ENCODE measurements around the gene ZSWIM9. TPM values are rescaled to one million over a fixed set of nuclear protein-coding genes. Genes with fewer than 3 reads are reported as not detected.

Gene ZSWIM9
- total and polyA plus RNA-seq, 2 donors (not counting 3 experiments of a cell fraction or from before 2014, with no cell fraction given), result 1.0 to 8.6 TPM

- Histone ChIP-seq H3K27me3 (ENCODE audit: control insufficient read depth in 2 of 2, insufficient read depth in 2 of 2, low read length in 2 of 2) (no peaks in the 10 kb centered on the region), H3K4me2 (ENCODE audit: insufficient read depth, low read length) (no peak overlapping the region), H3K9ac (replicated peaks; ENCODE audit: extremely low read depth, insufficient read depth, low read length) (no peak overlapping the region), H3K9me3 (replicated peaks; ENCODE audit: control insufficient read depth, insufficient read depth, low read length) (no peaks in the 10 kb centered on the region), H3K27ac (ENCODE audit: insufficient read depth, low read depth, low read length) (no peak overlapping the region), H3K4me3 (replicated peaks in 1 of 3; ENCODE audit: insufficient read depth in 1 of 3, low read depth in 1 of 3, low read length in 3 of 3) (no peak overlapping the region), H3K79me2 (ENCODE audit: control insufficient read depth, insufficient read depth, low read length) (peaks cover 4% of the 10 kb centered on the region), H2AFZ (ENCODE audit: low read depth, low read length) (no peak overlapping the region), H3K4me1 (ENCODE audit: control insufficient read depth, extremely low read depth, insufficient read depth, low read length) (peaks cover 30% of the 10 kb centered on the region), H3K9me1 (replicated peaks; ENCODE audit: control insufficient read depth, extremely low read depth, insufficient read depth, low read length) (no peaks in the 10 kb centered on the region), H4K20me1 (replicated peaks; ENCODE audit: control insufficient read depth, extremely low read depth, insufficient read depth, low read length) (no peaks in the 10 kb centered on the region), H3K36me3 (ENCODE audit: control insufficient read depth in 2 of 2, extremely low read depth in 1 of 2, insufficient read depth in 2 of 2, low read length in 2 of 2) (peaks cover 23 to 31% of the 10 kb centered on the region in 2 experiments)
- ChIA-PET CTCF (no interaction called here), POLR2A (no interaction called here)
- TF ChIP-seq CTCF (IDR thresholded peaks at IDR 0.05; ENCODE audit: extremely low read depth in 1 of 2, insufficient read depth in 1 of 2, low read depth in 1 of 2, low read length in 2 of 2) (no peak), FOS (IDR thresholded peaks at IDR 0.05; ENCODE audit: borderline replicate concordance, insufficient read depth, low read length) (no peak), JUN (IDR thresholded peaks at IDR 0.05; ENCODE audit: borderline replicate concordance, insufficient read depth, insufficient read length, low read depth) (no peak), GATA2 (IDR thresholded peaks at IDR 0.05; ENCODE audit: insufficient read depth, insufficient read length, low read depth, low read length) (no peak), MAX (IDR thresholded peaks at IDR 0.05; ENCODE audit: insufficient read depth, insufficient read length) (no peak), MYC (IDR thresholded peaks at IDR 0.05; ENCODE audit: low read depth, low read length) (no peak), POLR2AphosphoS5 (IDR thresholded peaks at IDR 0.05; ENCODE audit: insufficient read depth, low read depth, low read length) (no peak), EZH2 (IDR thresholded peaks at IDR 0.05; ENCODE audit: borderline replicate concordance, low read depth, low read length, severe bottlenecking) (no peak), POLR2A (IDR thresholded peaks at IDR 0.05; ENCODE audit: low read depth, low read length) (no peak)
- no peak for FAIRE-seq
- no TSS peak for BruUV-seq (replicated peaks)
- no peak for DNase-seq (ENCODE audit: low read depth, low spot score)
- intact Hi-C loops (cut with micrococcal nuclease), result no loop called here
- dilution Hi-C loops (cut with MboI; ENCODE audit: extremely low pct_ligation_motif_present, low sequenced_read_pairs), result no loop called here
Measured at GRCh38 chr19:48213959-48214358, 43.5 kb downstream of the ZSWIM9 start.

Measured in endothelial cell of umbilical vein (primary cell).